ENCODE data around the gene CHST8.

Gene CHST8

DNA sequence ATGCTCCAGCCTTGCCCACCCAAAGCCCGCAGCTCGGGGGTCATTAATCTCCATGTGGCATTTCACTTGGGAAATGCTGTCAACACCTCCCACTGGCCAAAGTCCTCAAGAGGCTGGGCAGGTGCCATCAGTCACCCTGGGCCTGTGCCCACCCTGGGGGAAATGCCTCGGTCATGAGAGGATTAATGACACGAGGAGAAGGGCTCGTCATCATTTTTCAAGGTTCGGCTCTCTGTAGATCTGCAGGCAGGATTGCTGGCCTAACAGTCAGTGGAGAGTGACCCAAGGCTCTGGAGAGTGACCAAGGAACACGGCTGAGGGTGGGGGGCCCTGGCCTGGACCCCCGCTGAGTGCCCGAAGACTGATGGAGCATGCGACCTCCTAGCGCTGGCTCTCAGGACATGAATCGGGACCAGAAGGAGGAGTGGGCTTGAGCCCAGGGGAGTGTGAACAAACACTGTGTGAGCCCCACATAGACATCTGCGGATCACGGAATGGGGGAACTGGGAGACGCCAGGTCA, 159.7 kb downstream of the CHST8 start:
- TF ChIP-seq, protein P1, sequence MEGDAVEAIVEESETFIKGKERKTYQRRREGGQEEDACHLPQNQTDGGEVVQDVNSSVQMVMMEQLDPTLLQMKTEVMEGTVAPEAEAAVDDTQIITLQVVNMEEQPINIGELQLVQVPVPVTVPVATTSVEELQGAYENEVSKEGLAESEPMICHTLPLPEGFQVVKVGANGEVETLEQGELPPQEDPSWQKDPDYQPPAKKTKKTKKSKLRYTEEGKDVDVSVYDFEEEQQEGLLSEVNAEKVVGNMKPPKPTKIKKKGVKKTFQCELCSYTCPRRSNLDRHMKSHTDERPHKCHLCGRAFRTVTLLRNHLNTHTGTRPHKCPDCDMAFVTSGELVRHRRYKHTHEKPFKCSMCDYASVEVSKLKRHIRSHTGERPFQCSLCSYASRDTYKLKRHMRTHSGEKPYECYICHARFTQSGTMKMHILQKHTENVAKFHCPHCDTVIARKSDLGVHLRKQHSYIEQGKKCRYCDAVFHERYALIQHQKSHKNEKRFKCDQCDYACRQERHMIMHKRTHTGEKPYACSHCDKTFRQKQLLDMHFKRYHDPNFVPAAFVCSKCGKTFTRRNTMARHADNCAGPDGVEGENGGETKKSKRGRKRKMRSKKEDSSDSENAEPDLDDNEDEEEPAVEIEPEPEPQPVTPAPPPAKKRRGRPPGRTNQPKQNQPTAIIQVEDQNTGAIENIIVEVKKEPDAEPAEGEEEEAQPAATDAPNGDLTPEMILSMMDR (IDR thresholded peaks at IDR 0.05; ENCODE audit: borderline replicate concordance, insufficient read depth, low read depth, low read length): no peak
- no peak overlapping the region for H3K4me3 ChIP-seq (ENCODE audit: low read depth, low read length)

DNA sequence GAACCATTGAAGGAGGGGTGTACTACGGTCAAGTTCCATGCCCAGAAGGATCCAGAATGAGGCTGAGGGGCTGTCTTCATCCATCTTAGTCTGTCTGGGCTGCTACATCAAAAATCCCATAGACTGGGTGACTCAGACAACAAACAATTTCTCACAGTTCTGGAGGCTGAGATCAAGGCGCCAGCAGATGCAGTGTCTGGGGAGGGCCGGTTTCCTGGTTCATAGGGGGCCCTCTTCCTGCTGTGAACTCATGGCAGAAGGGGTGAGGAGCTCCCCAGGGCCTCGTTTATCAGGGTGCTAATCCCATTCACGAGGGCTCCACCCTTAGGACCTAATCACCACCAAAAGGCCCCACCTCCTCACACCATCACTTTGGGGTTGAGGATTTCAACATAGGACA, 160.2 kb downstream of the CHST8 start:
- TF ChIP-seq, protein P1 (IDR thresholded peaks at IDR 0.05; ENCODE audit: borderline replicate concordance, insufficient read depth, low read depth, low read length): no peak
- no peak overlapping the region for H3K4me3 ChIP-seq (ENCODE audit: low read depth, low read length)

DNA sequence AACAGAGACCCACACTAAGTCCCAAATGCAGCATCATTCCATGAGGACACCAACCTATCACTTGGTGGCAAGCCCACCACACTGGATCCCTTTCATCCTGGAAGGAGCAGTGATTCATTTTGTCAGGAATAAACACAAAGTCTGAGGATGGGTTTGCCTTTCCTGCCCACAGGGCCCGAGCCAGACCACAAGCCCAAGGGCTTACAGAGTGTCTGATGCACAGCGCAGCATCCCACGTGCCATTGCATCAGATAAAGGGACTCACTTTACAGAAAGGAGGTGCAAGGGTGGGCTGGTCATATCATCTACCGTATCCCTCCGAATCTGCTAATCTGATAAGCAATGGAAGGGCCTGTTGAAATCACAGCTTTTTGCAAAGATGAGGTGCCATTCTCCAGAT, 162.7 kb downstream of the CHST8 start:
- no peak overlapping the region for H3K4me3 ChIP-seq (ENCODE audit: low read depth, low read length)
- TF ChIP-seq, protein P1 (IDR thresholded peaks at IDR 0.05; ENCODE audit: borderline replicate concordance, insufficient read depth, low read depth, low read length): no peak

DNA sequence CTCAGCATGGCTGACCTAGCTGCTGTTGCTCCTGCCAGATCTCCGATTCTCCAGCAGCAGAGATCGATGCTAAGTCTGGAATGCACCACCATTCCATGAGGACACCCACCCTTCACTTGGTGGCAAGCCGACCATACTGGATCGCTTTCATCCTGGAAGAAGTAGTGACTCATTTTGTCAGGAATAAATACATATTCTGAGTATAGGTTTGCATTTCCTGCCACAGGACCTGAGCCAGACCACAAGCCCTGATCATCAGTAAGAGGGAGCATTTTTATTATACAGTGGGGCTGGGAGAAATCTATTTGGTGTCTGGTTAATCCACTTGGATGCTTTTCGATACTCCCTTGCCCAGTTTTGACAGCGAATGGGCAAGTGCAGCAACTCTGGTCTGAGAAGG, 164.0 kb downstream of the CHST8 start:
- H3K4me3 ChIP-seq (ENCODE audit: low read depth, low read length): no peak overlapping the region
- TF ChIP-seq, protein P1 (IDR thresholded peaks at IDR 0.05; ENCODE audit: borderline replicate concordance, insufficient read depth, low read depth, low read length): no peak

DNA sequence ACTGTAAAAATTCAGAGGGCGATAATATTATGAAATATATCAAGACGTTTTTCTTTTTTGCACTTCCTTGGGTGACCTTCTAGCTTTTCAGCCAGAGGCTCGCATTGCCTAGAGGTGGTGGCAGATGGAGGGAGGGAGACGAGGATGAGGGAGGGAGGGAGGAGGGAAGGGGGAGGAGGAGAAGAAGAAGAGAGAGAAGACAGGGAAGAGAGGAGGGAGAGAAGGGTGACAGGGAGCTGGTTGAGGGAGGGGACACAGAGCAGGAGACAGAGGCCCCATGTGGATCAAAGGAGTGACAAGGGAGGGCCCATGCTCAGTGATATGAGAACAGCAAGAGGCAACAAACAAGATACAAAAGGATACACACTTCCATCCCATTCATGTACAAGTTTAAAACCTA, 166.9 kb downstream of the CHST8 start:
- TF ChIP-seq, protein P1 (IDR thresholded peaks at IDR 0.05; ENCODE audit: borderline replicate concordance, insufficient read depth, low read depth, low read length): no peak
- no peak overlapping the region for H3K4me3 ChIP-seq (ENCODE audit: low read depth, low read length)

DNA sequence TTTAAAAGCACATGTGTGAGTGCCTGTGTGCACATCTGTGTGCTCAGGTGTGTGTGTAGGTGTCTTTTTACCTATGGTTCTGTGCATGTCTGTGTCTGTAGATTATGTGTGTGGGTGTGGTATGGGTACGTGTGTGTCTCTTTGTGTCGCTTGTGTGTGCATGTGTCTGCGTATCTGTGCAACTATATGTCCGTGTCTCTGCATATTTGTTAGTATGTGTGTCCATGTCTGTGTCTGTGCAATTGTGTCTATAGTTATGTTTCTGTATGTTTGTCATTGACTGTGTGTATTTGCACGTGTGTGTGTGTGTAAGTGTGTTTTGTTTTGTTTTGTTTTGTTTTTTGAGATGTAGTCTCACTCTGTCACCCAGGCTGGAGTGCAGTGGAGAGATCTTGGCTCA, 167.6 kb downstream of the CHST8 start:
- TF ChIP-seq, protein P1 (IDR thresholded peaks at IDR 0.05; ENCODE audit: borderline replicate concordance, insufficient read depth, low read depth, low read length): no peak
- no peak overlapping the region for H3K4me3 ChIP-seq (ENCODE audit: low read depth, low read length)

DNA sequence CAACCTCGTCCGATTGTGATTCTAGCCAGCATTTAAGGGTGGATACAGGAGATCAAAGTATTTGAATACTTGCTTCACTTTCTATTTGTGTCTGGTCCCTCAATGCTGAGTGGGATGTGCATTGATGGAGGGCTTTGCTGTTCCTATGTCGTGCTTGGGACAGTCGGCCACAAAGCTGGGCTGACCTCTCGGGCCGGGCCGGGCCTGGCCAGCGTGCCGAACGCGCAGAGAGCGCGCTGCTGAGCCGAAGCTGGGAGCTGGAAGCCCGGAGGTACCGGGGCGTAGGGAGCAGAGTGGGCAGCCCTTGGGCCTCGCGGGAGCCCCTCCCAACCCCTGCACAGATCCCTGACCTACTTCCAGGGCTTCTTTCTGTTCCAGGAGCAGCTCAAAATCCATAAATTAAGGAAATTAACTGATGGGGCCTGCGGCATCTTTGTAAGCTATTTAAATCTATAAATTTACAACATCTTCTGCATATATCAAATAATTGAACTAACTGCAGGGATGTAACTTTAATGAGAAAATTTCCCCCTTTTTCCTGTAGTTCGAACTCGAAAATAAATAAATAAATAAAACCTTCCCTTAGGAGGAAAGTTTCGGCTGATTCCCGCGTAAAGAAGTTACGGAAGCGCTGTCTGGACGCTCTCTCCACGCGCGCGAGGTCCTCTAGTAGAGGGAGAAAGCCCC, 173.1 kb downstream of the CHST8 start:
- H3K4me3 ChIP-seq (ENCODE audit: low read depth, low read length): no peak overlapping the region
- TF ChIP-seq, protein P1 (IDR thresholded peaks at IDR 0.05; ENCODE audit: borderline replicate concordance, insufficient read depth, low read depth, low read length): no peak

All from GM12875 (cell line).